GM12875 (cell line): ENCODE data around the gene FOXC1.

Source experiments
- H3K4me3 ChIP-seq: one replicate; pipeline ENCODE4 v1.5.1; 2011; ENCODE audit warnings: low read depth, low read length, control low read depth
- TF ChIP-seq, protein P1 (sequence below): IDR thresholded peaks from 2 replicates; pipeline ENCODE4 v1.5.1; 2011; ENCODE audit warnings: low read depth, mild to moderate bottlenecking, control low read depth, inconsistent platforms, low read length, moderate library complexity, borderline replicate concordance; ENCODE audit not compliant: insufficient read depth

The FOXC1 gene

GRCh38 chr6:1616701-1617463 lies 7.2 kb downstream of the FOXC1 start:
- TF ChIP-seq, protein P1, sequence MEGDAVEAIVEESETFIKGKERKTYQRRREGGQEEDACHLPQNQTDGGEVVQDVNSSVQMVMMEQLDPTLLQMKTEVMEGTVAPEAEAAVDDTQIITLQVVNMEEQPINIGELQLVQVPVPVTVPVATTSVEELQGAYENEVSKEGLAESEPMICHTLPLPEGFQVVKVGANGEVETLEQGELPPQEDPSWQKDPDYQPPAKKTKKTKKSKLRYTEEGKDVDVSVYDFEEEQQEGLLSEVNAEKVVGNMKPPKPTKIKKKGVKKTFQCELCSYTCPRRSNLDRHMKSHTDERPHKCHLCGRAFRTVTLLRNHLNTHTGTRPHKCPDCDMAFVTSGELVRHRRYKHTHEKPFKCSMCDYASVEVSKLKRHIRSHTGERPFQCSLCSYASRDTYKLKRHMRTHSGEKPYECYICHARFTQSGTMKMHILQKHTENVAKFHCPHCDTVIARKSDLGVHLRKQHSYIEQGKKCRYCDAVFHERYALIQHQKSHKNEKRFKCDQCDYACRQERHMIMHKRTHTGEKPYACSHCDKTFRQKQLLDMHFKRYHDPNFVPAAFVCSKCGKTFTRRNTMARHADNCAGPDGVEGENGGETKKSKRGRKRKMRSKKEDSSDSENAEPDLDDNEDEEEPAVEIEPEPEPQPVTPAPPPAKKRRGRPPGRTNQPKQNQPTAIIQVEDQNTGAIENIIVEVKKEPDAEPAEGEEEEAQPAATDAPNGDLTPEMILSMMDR: no peak

DNA sequence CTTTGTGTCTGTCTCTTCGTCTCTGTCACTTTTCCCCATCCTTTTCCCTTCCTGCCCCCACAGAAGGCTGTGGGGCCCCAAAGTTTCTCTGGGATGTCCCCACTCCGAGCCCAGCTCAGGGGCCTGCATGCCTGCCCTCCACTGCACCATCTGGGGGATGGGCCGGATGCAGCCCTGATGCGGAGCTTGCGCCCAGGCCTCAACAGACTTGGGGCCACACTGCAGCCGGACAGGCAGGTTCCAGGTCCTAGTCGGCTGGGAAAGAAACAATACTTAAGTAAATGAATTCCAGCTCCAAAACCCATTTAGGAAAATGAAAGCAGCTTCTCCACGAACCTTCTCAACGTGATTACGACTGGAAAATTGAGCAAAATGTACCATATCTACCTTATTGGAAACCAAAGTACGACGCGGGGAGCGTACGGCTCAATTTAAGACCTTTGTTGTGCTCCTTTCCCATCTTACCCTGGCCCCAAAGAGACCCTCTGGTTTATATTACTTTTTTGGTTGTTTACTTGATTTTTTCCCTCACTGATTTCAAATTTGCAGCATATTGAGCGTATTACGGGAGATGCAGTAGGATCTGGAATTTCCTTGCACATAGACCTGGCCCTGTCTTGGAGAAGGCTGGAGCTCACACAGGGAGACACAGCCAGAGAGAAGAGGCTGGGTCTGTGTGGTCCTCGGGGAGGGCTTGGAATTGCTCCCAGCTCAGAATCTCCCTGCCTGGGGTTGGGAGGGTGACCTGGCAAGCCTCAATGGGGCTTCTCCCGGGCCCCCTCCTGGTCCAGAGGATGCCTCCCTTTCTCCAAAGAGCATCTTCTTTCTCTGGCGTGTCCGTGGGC lies 8.0 kb downstream of the FOXC1 start:
- no peak overlapping the region for H3K4me3 ChIP-seq
- TF ChIP-seq, protein P1: no peak

More at GRCh38 chr6:1616701-1617463, 7.2 kb downstream of the FOXC1 start:
- H3K4me3 ChIP-seq: no peak overlapping the region

DNA sequence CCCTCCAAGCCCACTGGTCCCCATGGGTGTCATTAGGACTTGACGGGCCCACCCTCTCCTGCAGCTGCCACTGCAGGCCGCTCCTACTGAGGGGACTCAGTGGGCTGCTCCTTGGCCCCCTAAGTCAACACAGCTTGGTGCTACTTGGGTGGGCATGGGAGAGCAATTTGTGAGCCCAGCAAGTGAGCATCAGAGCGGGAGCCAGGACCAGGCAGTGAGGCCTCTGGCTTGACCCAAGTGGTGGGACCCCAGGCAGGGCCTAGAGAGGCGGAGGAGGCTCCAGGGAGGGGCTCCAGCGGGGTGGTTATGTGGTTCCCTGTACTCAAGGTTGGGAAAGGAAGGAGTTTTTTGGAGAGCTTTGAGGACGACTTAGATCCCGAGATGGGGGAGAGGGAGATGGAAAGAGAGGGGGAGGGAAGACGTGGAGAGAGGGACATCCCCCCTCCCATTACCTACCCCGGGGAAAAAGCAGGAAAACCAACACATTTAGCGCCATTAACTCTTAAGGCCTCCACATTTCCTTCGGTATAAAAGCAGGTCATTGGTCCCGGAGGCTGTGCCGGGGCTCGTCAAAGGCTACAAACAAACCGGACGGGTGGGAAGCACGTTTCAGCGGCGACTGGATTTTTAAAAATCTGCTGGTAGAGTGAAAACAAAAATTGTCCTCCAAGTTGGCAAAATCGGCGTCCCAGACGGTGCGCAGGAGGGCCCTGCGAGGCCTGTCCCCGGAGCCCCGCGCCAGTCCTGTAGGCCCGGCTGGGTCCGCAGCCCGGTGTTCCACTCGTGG lies 8.8 kb downstream of the FOXC1 start:
- H3K4me3 ChIP-seq: no peak overlapping the region
- TF ChIP-seq, protein P1: no peak

- TF ChIP-seq, protein P1: no peak
- H3K4me3 ChIP-seq: no peak overlapping the region
Measured at GRCh38 chr6:1619098-1619672, 9.5 kb downstream of the FOXC1 start.

DNA sequence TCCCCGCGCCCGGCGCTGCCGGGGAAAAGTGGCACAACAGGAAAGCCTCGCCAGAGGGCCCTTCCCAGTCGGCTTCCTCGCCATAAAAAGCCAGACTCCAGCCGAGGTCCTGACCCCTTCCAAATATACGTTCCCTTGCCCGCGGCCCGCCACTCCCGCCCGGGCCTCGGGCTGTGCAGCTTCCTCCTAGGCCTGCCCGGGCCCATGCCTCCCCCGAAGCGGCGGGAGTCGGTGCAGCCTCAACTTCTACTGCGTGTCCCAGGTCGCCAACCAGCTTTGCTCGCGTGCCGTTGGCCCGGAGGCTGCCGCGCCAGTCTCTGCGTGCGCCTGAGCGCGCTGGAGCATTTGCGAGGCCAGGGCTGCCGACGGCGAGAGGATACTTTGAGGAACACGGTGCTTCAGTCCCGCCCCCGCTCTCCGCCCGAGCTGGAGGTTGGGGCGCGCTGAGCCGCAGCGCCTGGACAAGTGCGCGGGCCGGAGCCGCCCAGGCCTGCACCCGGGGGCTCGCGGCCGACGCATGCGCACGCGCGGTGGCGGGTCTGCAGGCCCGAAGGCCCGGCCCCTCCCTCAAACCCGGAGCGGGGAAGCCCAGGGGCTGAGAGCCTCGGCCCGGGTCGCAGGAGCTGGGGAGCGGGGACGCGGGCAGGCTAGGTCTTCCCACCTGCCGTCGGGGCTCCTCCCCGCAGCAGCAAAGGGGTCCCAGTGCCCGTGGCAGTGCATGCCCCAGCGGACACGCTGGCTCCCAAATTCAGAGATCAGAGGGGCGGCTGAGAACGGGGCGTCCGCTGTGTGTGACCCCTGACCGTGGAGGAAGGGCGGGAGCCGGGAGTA lies 10.2 kb downstream of the FOXC1 start:
- no peak overlapping the region for H3K4me3 ChIP-seq
- TF ChIP-seq, protein P1: no peak

GRCh38 chr6:1620504-1621069 lies 10.9 kb downstream of the FOXC1 start:
- no peak overlapping the region for H3K4me3 ChIP-seq
- TF ChIP-seq, protein P1: no peak
